HG03575 (cell line): Measurements from ENCODE around the gene CTSH.

Experiments
- ATAC-seq: cut with Tn5 transposase; IDR thresholded peaks from one replicate; pipeline ENCODE4 v1.9.1; 2021; ENCODE audit not compliant: unreplicated experiment, insufficient number of reproducible peaks, low FRiP score; ENCODE audit errors: extremely low read depth

CTSH gene

GRCh38 chr15:78927077-78927790, 17.6 kb downstream of the CTSH start:
- ATAC-seq = no peak

GRCh38 chr15:78925956-78926743, 18.7 kb downstream of the CTSH start:
- no peak for ATAC-seq

GRCh38 chr15:78925076-78925624, 19.7 kb downstream of the CTSH start:
- no peak for ATAC-seq

GRCh38 chr15:78923480-78924360, 21.1 kb downstream of the CTSH start:
- ATAC-seq = no peak

GRCh38 chr15:78923015-78923414, 21.8 kb downstream of the CTSH start:
- ATAC-seq = no peak

GRCh38 chr15:78922527-78922926, 22.3 kb downstream of the CTSH start:
- no peak for ATAC-seq

GRCh38 chr15:78921940-78922339, 22.9 kb downstream of the CTSH start:
- ATAC-seq = no peak

- no peak for ATAC-seq
These were observed 23.3 kb downstream of the CTSH start for GRCh38 chr15:78921517-78921916.

- no peak for ATAC-seq
These were observed 27.0 kb downstream of the CTSH start for GRCh38 chr15:78917888-78918287.

- ATAC-seq = no peak
These were observed 28.8 kb downstream of the CTSH start for GRCh38 chr15:78916088-78916487.

- no peak for ATAC-seq
These were observed 29.3 kb downstream of the CTSH start for GRCh38 chr15:78915341-78916087.

- no peak for ATAC-seq
These were observed 30.6 kb downstream of the CTSH start for GRCh38 chr15:78914027-78914764.

GRCh38 chr15:78913012-78913411, 31.8 kb downstream of the CTSH start:
- ATAC-seq = no peak

GRCh38 chr15:78912316-78912715, 32.5 kb downstream of the CTSH start:
- no peak for ATAC-seq

GRCh38 chr15:78910271-78910670, 34.6 kb downstream of the CTSH start:
- ATAC-seq = no peak

- ATAC-seq = no peak
These were observed 35.0 kb downstream of the CTSH start for GRCh38 chr15:78909791-78910228.

- ATAC-seq = no peak
These were observed 35.6 kb downstream of the CTSH start for GRCh38 chr15:78909160-78909695.

GRCh38 chr15:78907577-78907976, 37.3 kb downstream of the CTSH start:
- no peak for ATAC-seq
